HepG2 (cell line): ENCODE data around the gene ATP6V1G3. TPM values are rescaled to one million over a fixed set of nuclear protein-coding genes. Genes with fewer than 3 reads are reported as not detected.

Experiments used
- ATAC-seq: fragments of 200-7000 bp; cut with Tn5 transposase; 3 replicates; pipeline ENCODE4 v1.9.1; 2020; ENCODE audit warnings: mild to moderate bottlenecking, moderate library complexity
- BruUV-seq: library from RNA; stranded (reverse); fragments of 400-500 nt; replicated peaks from 2 replicates; lab custom pipeline; 2021; lab: Mats Ljungman, UMichigan
- CTCF ChIA-PET: fragments of 300-600 bp; formaldehyde crosslinking; extraction: SDS; loops from one replicate; lab custom pipeline; 2021; ENCODE audit warnings: low total read pairs, inconsistent platforms, low intra/inter-chr PET ratio; lab: Yijun Ruan, JAX
- POLR2A ChIA-PET: fragments of 350-600 bp; sonication (Branson Sonifier 250); formaldehyde crosslinking; loops from one replicate; lab custom pipeline; 2020; ENCODE audit warnings: antibody characterized with exemption, inconsistent platforms; lab: Yijun Ruan, JAX
- DNase-seq: peaks from one replicate; pipeline ENCODE4 v3.0.0-alpha.2; 2015; ENCODE audit warnings: low spot score
- FAIRE-seq: peaks from 3 replicates; lab custom pipeline; 2011; peaks lifted over from hg19 to GRCh38; lab: Jason Lieb, UNC
- H2AFZ ChIP-seq: one replicate; pipeline ENCODE4 v1.6.1; 2011; ENCODE audit warnings: low read length, inconsistent platforms
- H3K27ac ChIP-seq: fragments of 300-600 bp; 3 replicates; pipeline ENCODE4 v1.8.0; 2011; ENCODE audit warnings: mixed run types, mild to moderate bottlenecking, mixed read lengths, low read length, inconsistent platforms; ENCODE audit not compliant: insufficient read depth; ENCODE audit errors: extremely low read length
- H3K27me3 ChIP-seq, 2 experiments: fragments of 200-600 bp in 1 of 2; 2 replicates in 1 of 2; 3 replicates in 1 of 2; pipeline versions ENCODE4 v1.6.0 to v1.8.0; 2011; ENCODE audit warnings: low read length in 2 of 2, mild to moderate bottlenecking in 2 of 2, moderate library complexity in 2 of 2, inconsistent platforms in 1 of 2; ENCODE audit not compliant: insufficient read depth in 2 of 2, control insufficient read depth in 1 of 2
- H3K36me3 ChIP-seq, 2 experiments: fragments of 200-600 bp in 1 of 2; replicated peaks in 1 of 2; 2 replicates in 1 of 2; 3 replicates in 1 of 2; pipeline versions ENCODE4 v1.5.1 to v1.8.0; 2011; ENCODE audit warnings: low read length in 2 of 2, inconsistent platforms in 1 of 2; ENCODE audit not compliant: insufficient read depth in 2 of 2, control insufficient read depth in 1 of 2
- H3K4me1 ChIP-seq: 2 replicates; pipeline ENCODE4 v1.5.1; 2012; ENCODE audit warnings: low read length, inconsistent platforms; ENCODE audit not compliant: insufficient read depth
- H3K4me2 ChIP-seq: 2 replicates; pipeline ENCODE4 v1.6.0; 2011; ENCODE audit warnings: low read depth, low read length, inconsistent platforms
- H3K4me3 ChIP-seq, 3 experiments: fragments of 200-600 bp in 1 of 3; sonication (generic), shearing (Covaris generic) in 1 of 3; replicated peaks in 1 of 3; 2 replicates each; pipeline ENCODE4 v1.5.1; 2011 to 2016; ENCODE audit warnings: low read length in 3 of 3, inconsistent platforms in 2 of 3, low read depth in 2 of 3, mild to moderate bottlenecking in 2 of 3, control low read depth in 1 of 3, mixed read lengths in 1 of 3; ENCODE audit not compliant: insufficient read depth in 1 of 3
- H3K79me2 ChIP-seq: one replicate; pipeline ENCODE4 v1.6.1; 2011; ENCODE audit warnings: low read length, inconsistent platforms; ENCODE audit not compliant: insufficient read depth
- H3K9ac ChIP-seq: 2 replicates; pipeline ENCODE4 v1.6.0; 2011; ENCODE audit warnings: mild to moderate bottlenecking, low read depth, low read length, inconsistent platforms; ENCODE audit not compliant: insufficient read depth
- H3K9me3 ChIP-seq: 2 replicates; pipeline ENCODE4 v1.5.1; 2012; ENCODE audit warnings: mild to moderate bottlenecking, low read length
- H4K20me1 ChIP-seq: 2 replicates; pipeline ENCODE4 v1.6.0; 2011; ENCODE audit warnings: inconsistent platforms, mild to moderate bottlenecking, low read length, moderate library complexity; ENCODE audit not compliant: insufficient read depth
- ATRX ChIP-seq: sonication (generic); formaldehyde crosslinking; IDR thresholded peaks from 2 replicates; pipeline ENCODE4 v1.4.0; 2020; ENCODE audit warnings: missing genetic modification reagents, borderline replicate concordance
- HNF4G ChIP-seq, 2 experiments: sonication (generic) in 1 of 2; formaldehyde crosslinking in 1 of 2; IDR thresholded peaks; 2 replicates each; pipeline versions ENCODE4 v1.4.0 to v1.6.1; 2011 to 2020; ENCODE audit warnings: borderline replicate concordance in 2 of 2, low read depth in 2 of 2, mild to moderate bottlenecking in 2 of 2, low read length in 1 of 2, missing genetic modification reagents in 1 of 2, moderate library complexity in 1 of 2
- PCBP1 ChIP-seq: fragments of 200-400 bp; formaldehyde crosslinking; IDR thresholded peaks from 2 replicates; pipeline ENCODE4 v1.6.1; 2017; ENCODE audit warnings: mild to moderate bottlenecking, low read depth, low read length, borderline replicate concordance
- RBFOX2 ChIP-seq: fragments of 200-400 bp; formaldehyde crosslinking; IDR thresholded peaks from 2 replicates; pipeline ENCODE4 v1.6.1; 2017; ENCODE audit warnings: low read depth, mild to moderate bottlenecking, low read length
- YEATS4 ChIP-seq: sonication (generic); formaldehyde crosslinking; IDR thresholded peaks from 2 replicates; pipeline ENCODE4 v1.4.0; 2020; ENCODE audit warnings: missing genetic modification reagents, borderline replicate concordance
- ZFP37 ChIP-seq: sonication (generic); formaldehyde crosslinking; IDR thresholded peaks from 2 replicates; pipeline ENCODE4 v1.4.0; 2020; ENCODE audit warnings: missing genetic modification reagents, borderline replicate concordance
- ZNF138 ChIP-seq: sonication (generic); formaldehyde crosslinking; IDR thresholded peaks from 2 replicates; pipeline ENCODE4 v1.5.0; 2020; ENCODE audit warnings: mild to moderate bottlenecking, low read depth, missing genetic modification reagents
- WGBS: methylation state at CpG from one replicate; pipeline ENCODE4 v1.1.6; 2017; ENCODE audit warnings: low lambda C conversion rate; 5-methylcytosine and 5-hydroxymethylcytosine counted together
- in situ Hi-C: cut with HindIII; loops from 2 replicates; pipeline ENCODE4 v1.10.0; 2017; ENCODE audit warnings: low pct_unique_long_range_greater_than_20kb; ENCODE audit not compliant: extremely low pct_ligation_motif_present
- intact Hi-C: fragments of 100-400 bp; cut with micrococcal nuclease; formaldehyde crosslinking; loops from one replicate; pipeline ENCODE4 v1.10.0; 2022; ENCODE audit not compliant: unreplicated experiment
- polyA plus RNA-seq, 8 experiments: library from polyadenylated mRNA; depleted of rRNA in 3 of 8; stranded (reverse) in 7 of 8; unstranded in 1 of 8; fragments of >200 nt; fragmentation: Illumina TruSeq in 4 of 8; extraction: Trizol in 4 of 8; gene quantifications; 2 replicates each; pipeline versions ENCODE4 v1.2.1 to v1.2.3, GENCODE V29; 2011 to 2016; ENCODE audit warnings: low read depth in 4 of 8, missing spikeins in 1 of 8, mixed read lengths in 1 of 8; ENCODE audit not compliant: insufficient read depth in 1 of 8
- total RNA-seq, 5 experiments: library from RNA; depleted of rRNA; stranded (reverse); fragments of >200 nt; fragmentation: Illumina TruSeq; extraction: Trizol; gene quantifications; 2 replicates each; pipeline ENCODE4 v1.2.3, GENCODE V29; 2016; ENCODE audit warnings: low read depth in 1 of 5
- TF ChIP-seq, protein P1 (sequence below): sonication (generic); formaldehyde crosslinking; conservative IDR thresholded peaks from 2 replicates; pipeline ENCODE4 v1.8.1; 2023; ENCODE audit warnings: missing genetic modification reagents

The ATP6V1G3 gene
- total and polyA plus RNA-seq, 2 of the 13 experiments (the other 11 are each of a cell fraction or from before 2014, with no cell fraction given), result not detected

DNA sequence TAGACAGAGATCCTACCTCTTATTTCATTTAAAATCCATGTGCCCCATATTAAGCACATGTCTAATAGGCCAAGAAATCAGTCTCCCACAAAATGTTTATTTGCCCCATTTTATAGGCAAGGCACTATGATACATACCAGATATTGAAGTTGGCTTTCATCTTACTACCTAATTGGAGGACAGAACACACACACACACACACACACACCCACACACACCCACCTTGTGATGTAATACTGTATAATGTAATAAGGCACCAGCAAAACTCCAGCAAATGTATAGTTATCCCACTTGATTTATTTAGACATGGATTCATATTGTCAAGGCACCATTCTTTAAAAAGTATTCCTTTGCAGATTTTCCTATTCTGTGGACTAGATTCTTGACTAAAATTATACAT lies 56.8 kb downstream of the ATP6V1G3 start (continued):
- TF ChIP-seq ZNF138 (CRISPR knock-in tag), result no peak

DNA sequence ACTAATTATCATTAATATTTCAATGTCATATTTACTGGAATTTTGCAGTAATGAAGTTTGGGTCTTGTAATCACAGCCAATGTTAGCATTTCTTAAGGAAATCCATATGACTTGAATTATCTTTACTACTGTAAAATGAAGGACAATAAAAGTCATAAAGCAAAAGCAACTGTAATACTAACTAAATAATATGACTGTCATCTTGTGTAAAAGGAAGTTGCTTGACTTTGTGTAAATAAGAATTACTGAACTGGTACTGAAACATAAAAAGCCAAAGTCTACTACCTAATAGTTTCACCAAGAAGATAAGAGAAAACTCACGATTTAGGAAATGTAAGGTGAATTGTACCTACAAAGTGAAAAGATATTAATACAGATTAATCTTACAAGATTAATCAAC lies 57.5 kb downstream of the ATP6V1G3 start:
- intact Hi-C loops, result no loop called here
- DNase-seq, result no peak
- ATAC-seq, result no peak
- Histone ChIP-seq H3K79me2 (no peaks in the 10 kb centered on the region), H3K4me1 (peaks cover 2% of the 10 kb centered on the region), H3K27me3 (no peaks in the 10 kb centered on the region), H3K9ac (no peak overlapping the region), H4K20me1 (no peaks in the 10 kb centered on the region), H3K9me3 (no peaks in the 10 kb centered on the region), H3K4me2 (no peak overlapping the region), H2AFZ (no peak overlapping the region), H3K4me3 (no peak overlapping the region), H3K27ac (no peak overlapping the region), H3K36me3 (no peaks in the 10 kb centered on the region)
- ChIA-PET CTCF (no interaction called here), POLR2A (no interaction called here)
- WGBS, result 0% methylated on average over 1 of the region's 1 CpG
- no peak for FAIRE-seq
- no peak for TF ChIP-seq ZFP37
- no peak for TF ChIP-seq HNF4G (IDR thresholded peaks at IDR 0.05; ENCODE audit: borderline replicate concordance, low read depth, low read length)
- no peak for TF ChIP-seq HNF4G (CRISPR knock-in tag; IDR thresholded peaks at IDR 0.05; ENCODE audit: borderline replicate concordance, low read depth)
- TF ChIP-seq RBFOX2, result no peak
- no peak for TF ChIP-seq YEATS4
- TF ChIP-seq ATRX (CRISPR knock-in tag), result no peak
- TF ChIP-seq, protein P1, sequence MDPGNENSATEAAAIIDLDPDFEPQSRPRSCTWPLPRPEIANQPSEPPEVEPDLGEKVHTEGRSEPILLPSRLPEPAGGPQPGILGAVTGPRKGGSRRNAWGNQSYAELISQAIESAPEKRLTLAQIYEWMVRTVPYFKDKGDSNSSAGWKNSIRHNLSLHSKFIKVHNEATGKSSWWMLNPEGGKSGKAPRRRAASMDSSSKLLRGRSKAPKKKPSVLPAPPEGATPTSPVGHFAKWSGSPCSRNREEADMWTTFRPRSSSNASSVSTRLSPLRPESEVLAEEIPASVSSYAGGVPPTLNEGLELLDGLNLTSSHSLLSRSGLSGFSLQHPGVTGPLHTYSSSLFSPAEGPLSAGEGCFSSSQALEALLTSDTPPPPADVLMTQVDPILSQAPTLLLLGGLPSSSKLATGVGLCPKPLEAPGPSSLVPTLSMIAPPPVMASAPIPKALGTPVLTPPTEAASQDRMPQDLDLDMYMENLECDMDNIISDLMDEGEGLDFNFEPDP (CRISPR knock-in tag), result no peak
- TF ChIP-seq PCBP1, result no peak
- in situ Hi-C loops, result no loop called here
- BruUV-seq, result no TSS peak
